Ovary (tissue), 9 donors: ENCODE results near the gene KIAA0586. TPM values are rescaled to one million over a fixed set of nuclear protein-coding genes. Genes with fewer than 3 reads are reported as not detected.

Experiments used
- DNase-seq, 5 donors: peaks; one replicate each; pipeline ENCODE4 v3.0.0-alpha.2; 2019 to 2020
- H3K27ac ChIP-seq, 2 donors: fragments of 200-600 bp; one replicate each; pipeline versions ENCODE4 v1.5.1 to v1.8.0; 2019 to 2022
- H3K27me3 ChIP-seq: fragments of 200-600 bp; one replicate; pipeline ENCODE4 v1.8.0; 2022
- H3K36me3 ChIP-seq: fragments of 200-600 bp; sonication (generic); one replicate; pipeline ENCODE4 v1.5.1; 2019
- H3K4me1 ChIP-seq: one replicate; pipeline ENCODE4 v1.8.1; 2013; ENCODE audit warnings: mild to moderate bottlenecking, moderate library complexity; ENCODE audit not compliant: insufficient read depth
- H3K4me3 ChIP-seq: fragments of 200-600 bp; sonication (generic); one replicate; pipeline ENCODE4 v1.5.1; 2017
- H3K9me3 ChIP-seq, 2 donors: fragments of 200-600 bp in 1 of 2; sonication (generic) in 1 of 2; one replicate each; pipeline versions ENCODE4 v1.5.1 to v1.8.1; 2013 to 2019; ENCODE audit warnings: mild to moderate bottlenecking in 1 of 2, moderate library complexity in 1 of 2
- EP300 ChIP-seq: sonication (generic); formaldehyde crosslinking; IDR thresholded peaks from one replicate; pipeline ENCODE4 v1.6.1; 2017; ENCODE audit warnings: antibody characterized with exemption
- POLR2A ChIP-seq: fragments of 450-650 bp; IDR thresholded peaks from one replicate; pipeline ENCODE4 v1.6.1; 2017; ENCODE audit warnings: antibody characterized with exemption, mild to moderate bottlenecking, moderate library complexity
- WGBS, 3 donors: extraction: QIAGEN DNeasy Blood & Tissue Kit in 1 of 3; methylation state at CpG; one replicate each; pipeline versions ENCODE4 v1.1.5 to v1.1.7; 2013 to 2017; 5-methylcytosine and 5-hydroxymethylcytosine counted together
- intact Hi-C, 4 donors: fragments of 100-400 bp; cut with DNase I; formaldehyde crosslinking; loops; one replicate each; pipeline versions ENCODE4 v1.11.0 to v1.15.1; 2022 to 2023
- polyA plus RNA-seq, 2 donors: library from polyadenylated mRNA; stranded (reverse); fragments of 200-250 nt in 1 of 2; fragments of 350-450 nt in 1 of 2; fragmentation: Illumina TruSeq in 1 of 2; extraction: RNeasy Lipid Tissue Mini Kit (QIAGEN cat#74804) in 1 of 2; gene quantifications; one replicate each; pipeline ENCODE4 v1.2.3, GENCODE V29; 2013 to 2014
- total RNA-seq, 7 donors: library from RNA; depleted of rRNA in 2 of 7; stranded (reverse); fragments of >200 nt in 2 of 7; fragmentation: NEBNext Ultra II Directional in 3 of 7; extraction: Animal tissue kit (Norgen Biotek cat#: 25700) in 3 of 7; gene quantifications; one replicate each; pipeline versions ENCODE4 v1.1.0 to v1.2.4, GENCODE V29; 2016 to 2023
- TF ChIP-seq, protein P1 (sequence below), 3 donors: fragments of 450-650 bp in 2 of 3; fragments of 200-600 bp in 1 of 3; IDR thresholded peaks; one replicate each; pipeline versions ENCODE4 v1.5.1 to v1.8.0; 2016 to 2022; ENCODE audit warnings: antibody characterized with exemption in 3 of 3, mild to moderate bottlenecking in 1 of 3
- donor health status: DM: no; HTN: no; CAD: no; lungs with moderate emphysema.
- donor health status: DM: no; HTN: no; CAD: no.
- donor health status: Bipolar disorder and iron deficiency.
- donor health status: DM: yes; HTN: yes; CAD: no.
- donor health status: DM: no; HTN: no; CAD: no.
- donor health status: DM: yes; HTN: yes; CAD: no.

Gene KIAA0586
- total and polyA plus RNA-seq, 9 donors: 4.6 to 19.1 (median 13.7) TPM

DNA sequence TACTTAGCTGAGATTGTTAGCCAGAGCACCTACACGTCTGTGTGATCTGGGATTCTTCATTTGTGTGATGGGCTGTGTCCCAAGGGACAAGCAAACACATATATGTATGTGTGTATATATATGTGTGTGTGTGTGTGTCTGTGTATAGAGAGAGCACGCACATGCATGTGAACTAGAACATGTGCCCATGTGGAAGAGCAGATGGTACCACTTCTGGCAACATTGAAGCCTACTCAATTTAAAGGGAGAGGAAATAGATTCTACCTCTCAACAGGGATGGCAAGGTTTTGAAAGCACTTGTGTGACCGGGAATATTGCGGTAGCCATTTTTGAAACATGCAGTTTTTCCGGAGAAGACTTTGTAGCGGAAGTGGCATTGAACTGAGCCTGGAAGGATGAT, 30.4 kb upstream of the KIAA0586 start:
- H3K27me3 ChIP-seq: no peaks in the 10 kb centered on the region
- no peak for TF ChIP-seq POLR2A
- TF ChIP-seq, protein P1, sequence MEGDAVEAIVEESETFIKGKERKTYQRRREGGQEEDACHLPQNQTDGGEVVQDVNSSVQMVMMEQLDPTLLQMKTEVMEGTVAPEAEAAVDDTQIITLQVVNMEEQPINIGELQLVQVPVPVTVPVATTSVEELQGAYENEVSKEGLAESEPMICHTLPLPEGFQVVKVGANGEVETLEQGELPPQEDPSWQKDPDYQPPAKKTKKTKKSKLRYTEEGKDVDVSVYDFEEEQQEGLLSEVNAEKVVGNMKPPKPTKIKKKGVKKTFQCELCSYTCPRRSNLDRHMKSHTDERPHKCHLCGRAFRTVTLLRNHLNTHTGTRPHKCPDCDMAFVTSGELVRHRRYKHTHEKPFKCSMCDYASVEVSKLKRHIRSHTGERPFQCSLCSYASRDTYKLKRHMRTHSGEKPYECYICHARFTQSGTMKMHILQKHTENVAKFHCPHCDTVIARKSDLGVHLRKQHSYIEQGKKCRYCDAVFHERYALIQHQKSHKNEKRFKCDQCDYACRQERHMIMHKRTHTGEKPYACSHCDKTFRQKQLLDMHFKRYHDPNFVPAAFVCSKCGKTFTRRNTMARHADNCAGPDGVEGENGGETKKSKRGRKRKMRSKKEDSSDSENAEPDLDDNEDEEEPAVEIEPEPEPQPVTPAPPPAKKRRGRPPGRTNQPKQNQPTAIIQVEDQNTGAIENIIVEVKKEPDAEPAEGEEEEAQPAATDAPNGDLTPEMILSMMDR (IDR thresholded peaks at IDR 0.05): no peak
- no peak for TF ChIP-seq EP300
- intact Hi-C loops: no loop called here
- H3K4me1 ChIP-seq: peaks cover 2% of the 10 kb centered on the region
- no peak for DNase-seq
- no peaks in the 10 kb centered on the region for H3K36me3 ChIP-seq
- WGBS, 3 donors: 93 to 98% (median 97%) methylated on average over 6 of the region's 6 CpGs
- H3K4me3 ChIP-seq: no peak overlapping the region
- H3K27ac ChIP-seq: no peak overlapping the region
- H3K9me3 ChIP-seq: no peaks in the 10 kb centered on the region

DNA sequence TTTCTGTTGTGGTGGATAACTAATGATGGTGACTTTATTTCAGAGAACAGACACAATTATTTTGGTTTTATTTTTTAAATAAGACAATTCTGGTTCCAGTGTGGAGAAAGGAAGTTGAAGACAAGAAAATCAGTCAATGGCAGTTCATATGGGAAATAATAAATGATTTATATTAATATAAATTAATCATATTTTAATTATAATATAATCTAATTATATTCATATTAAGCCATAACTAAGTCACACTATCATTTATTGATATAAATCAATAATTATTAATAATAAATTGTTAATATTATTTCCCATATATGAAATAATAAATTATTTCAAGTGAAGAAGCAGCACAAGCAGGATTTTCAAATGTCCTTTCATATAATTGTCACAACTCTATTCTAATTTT, 29.0 kb upstream of the KIAA0586 start:
- Histone ChIP-seq H3K27ac (no peak overlapping the region), H3K27me3 (no peaks in the 10 kb centered on the region), H3K4me1 (peaks cover 2% of the 10 kb centered on the region), H3K36me3 (no peaks in the 10 kb centered on the region), H3K4me3 (no peak overlapping the region), H3K9me3 (no peaks in the 10 kb centered on the region)
- intact Hi-C loops: no loop called here
- no peak for TF ChIP-seq POLR2A
- no peak for TF ChIP-seq EP300
- TF ChIP-seq, protein P1 (IDR thresholded peaks at IDR 0.05): no peak
- no peak for DNase-seq

DNA sequence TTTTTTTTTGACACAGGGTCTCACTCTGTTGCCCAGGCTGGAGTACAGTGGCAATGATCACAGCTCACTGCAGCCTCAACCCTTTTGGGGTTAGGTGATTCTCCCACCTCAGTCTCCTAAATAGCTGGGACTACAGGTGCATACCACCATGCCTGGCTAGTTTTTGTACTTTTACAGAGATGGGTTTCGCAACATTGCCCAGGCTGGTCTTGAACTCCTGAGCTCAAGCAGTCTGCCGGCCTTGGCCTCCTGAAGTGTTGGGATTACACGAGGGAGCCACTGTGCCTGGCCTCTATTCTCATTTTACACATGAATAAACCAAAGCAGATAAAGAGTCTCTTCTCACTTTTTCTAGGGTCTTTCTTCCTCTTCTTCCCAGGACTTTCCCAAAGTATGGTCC, 28.6 kb upstream of the KIAA0586 start:
- TF ChIP-seq, protein P1 (IDR thresholded peaks at IDR 0.05): no peak
- TF ChIP-seq EP300: no peak
- TF ChIP-seq POLR2A: no peak
- H3K9me3 ChIP-seq: no peaks in the 10 kb centered on the region
- intact Hi-C loops: no loop called here
- no peak overlapping the region for H3K27ac ChIP-seq
- 85% methylated on average over 3 of the region's 3 CpGs for WGBS, 3 donors
- no peaks in the 10 kb centered on the region for H3K36me3 ChIP-seq
- no peak overlapping the region for H3K4me3 ChIP-seq
- no peaks in the 10 kb centered on the region for H3K27me3 ChIP-seq
- H3K4me1 ChIP-seq: peaks cover 2% of the 10 kb centered on the region
- no peak for DNase-seq

DNA sequence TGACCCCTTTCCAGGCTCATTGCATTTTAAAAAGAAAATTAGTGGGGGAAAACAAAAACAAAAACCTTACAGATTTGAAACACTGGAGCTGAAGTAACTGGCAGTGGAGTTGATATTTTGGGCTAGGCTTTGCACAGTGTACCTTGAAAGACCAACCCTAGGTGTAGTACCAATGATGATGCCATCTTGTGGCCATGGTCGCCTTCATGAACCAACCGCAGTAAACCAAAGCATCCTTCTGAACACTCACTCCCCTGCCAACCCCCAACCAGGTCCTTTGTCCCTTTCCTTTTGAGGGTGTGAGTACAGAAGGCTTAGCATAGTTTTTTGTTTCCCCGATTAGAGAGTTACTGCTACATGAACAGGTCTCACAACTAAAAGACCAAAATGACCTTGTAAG, 25.9 kb upstream of the KIAA0586 start:
- H3K27me3 ChIP-seq: no peaks in the 10 kb centered on the region
- 83 to 87% (median 84%) methylated on average over 3 of the region's 3 CpGs for WGBS, 3 donors
- no peaks in the 10 kb centered on the region for H3K9me3 ChIP-seq
- TF ChIP-seq, protein P1 (IDR thresholded peaks at IDR 0.05): no peak
- TF ChIP-seq POLR2A: no peak
- TF ChIP-seq EP300: no peak
- intact Hi-C loops: no loop called here
- no peaks in the 10 kb centered on the region for H3K4me1 ChIP-seq
- no peak for DNase-seq
- no peaks in the 10 kb centered on the region for H3K36me3 ChIP-seq
- no peak overlapping the region for H3K27ac ChIP-seq
- no peak overlapping the region for H3K4me3 ChIP-seq

DNA sequence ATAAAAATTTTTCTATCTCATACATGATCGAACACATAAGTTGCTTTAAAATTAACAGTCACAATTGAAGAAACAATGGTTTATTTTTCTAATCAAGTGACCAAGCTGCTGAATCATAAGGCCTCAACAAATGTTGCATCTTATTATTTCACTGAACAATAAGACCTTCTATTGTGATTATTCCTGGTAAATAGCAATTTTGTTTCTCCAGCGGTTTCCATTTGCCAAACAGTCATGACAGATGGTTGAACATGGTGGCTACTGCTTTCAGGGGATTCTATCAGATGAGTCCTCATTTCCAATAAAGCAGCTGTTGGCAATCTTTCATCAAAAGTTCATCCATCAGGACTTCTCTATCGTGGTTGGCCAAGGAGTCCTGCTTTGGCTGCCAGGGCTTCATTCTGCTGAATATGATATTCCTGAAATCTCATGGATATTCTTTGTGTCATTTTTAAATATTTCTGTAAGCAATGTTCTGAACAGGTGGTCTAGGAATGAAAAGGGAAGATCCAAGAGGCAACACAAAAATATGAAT, 18.8 kb upstream of the KIAA0586 start:
- no peaks in the 10 kb centered on the region for H3K4me1 ChIP-seq
- TF ChIP-seq, protein P1 (IDR thresholded peaks at IDR 0.05): no peak
- TF ChIP-seq POLR2A: no peak
- WGBS, 3 donors: 92 to 93% (median 92%) methylated on average over 3 of the region's 3 CpGs

More for the DNA sequence above, 18.8 kb upstream of the KIAA0586 start:
- Histone ChIP-seq H3K4me3 (no peak overlapping the region), H3K36me3 (no peaks in the 10 kb centered on the region), H3K27ac (no peak overlapping the region), H3K27me3 (no peaks in the 10 kb centered on the region), H3K9me3 (no peaks in the 10 kb centered on the region)
- DNase-seq: no peak
- intact Hi-C loops: no loop called here
